ENCODE measurements around the gene A3GALT2.

The A3GALT2 gene

DNA sequence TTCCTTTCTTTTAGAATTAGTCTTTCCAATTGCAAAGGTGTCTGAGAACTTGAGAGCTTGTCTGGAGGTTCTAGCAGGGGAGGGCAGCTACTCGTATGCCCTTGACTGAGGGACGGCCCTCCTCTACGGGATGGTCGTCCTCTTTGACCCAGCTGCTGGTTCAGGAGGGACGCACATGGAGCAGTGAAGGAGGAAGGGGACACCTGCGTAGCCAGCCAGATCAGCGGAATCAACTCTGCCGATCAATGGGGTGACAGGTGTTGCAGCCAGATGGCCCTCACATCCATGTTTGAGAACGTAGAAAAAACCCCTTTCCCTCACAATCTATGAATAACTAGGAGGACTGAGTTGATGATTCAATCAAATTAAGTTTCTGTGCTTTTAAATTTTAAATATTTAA is 15.7 kb upstream of the A3GALT2 start:
- TF ChIP-seq, protein P1, sequence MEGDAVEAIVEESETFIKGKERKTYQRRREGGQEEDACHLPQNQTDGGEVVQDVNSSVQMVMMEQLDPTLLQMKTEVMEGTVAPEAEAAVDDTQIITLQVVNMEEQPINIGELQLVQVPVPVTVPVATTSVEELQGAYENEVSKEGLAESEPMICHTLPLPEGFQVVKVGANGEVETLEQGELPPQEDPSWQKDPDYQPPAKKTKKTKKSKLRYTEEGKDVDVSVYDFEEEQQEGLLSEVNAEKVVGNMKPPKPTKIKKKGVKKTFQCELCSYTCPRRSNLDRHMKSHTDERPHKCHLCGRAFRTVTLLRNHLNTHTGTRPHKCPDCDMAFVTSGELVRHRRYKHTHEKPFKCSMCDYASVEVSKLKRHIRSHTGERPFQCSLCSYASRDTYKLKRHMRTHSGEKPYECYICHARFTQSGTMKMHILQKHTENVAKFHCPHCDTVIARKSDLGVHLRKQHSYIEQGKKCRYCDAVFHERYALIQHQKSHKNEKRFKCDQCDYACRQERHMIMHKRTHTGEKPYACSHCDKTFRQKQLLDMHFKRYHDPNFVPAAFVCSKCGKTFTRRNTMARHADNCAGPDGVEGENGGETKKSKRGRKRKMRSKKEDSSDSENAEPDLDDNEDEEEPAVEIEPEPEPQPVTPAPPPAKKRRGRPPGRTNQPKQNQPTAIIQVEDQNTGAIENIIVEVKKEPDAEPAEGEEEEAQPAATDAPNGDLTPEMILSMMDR (IDR thresholded peaks at IDR 0.05; ENCODE audit: low read depth, low read length, missing control alignments), result no peak
- H3K4me3 ChIP-seq (ENCODE audit: low read depth, low read length), result no peak overlapping the region
- no peak for DNase-seq (ENCODE audit: low read depth)

DNA sequence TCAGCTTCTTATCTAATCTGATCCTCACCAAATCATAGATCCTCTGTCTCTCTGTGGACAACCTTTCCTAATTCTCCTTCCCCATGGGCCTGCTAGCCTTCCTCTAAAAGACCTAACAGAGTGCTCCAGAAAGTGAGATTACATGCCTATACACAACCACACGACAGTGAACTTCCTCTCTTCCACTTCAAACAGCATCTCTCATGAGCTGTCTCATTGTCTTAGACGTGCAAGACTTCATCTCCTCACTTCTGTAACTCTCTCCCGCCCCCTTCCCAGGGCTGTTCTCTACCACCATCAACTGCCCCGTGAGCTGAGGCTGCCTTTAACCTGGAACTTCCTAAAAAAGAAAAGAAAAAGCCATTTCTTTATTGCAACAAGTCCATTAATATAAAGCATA is 14.1 kb upstream of the A3GALT2 start:
- no peak for DNase-seq (ENCODE audit: low read depth)

DNA sequence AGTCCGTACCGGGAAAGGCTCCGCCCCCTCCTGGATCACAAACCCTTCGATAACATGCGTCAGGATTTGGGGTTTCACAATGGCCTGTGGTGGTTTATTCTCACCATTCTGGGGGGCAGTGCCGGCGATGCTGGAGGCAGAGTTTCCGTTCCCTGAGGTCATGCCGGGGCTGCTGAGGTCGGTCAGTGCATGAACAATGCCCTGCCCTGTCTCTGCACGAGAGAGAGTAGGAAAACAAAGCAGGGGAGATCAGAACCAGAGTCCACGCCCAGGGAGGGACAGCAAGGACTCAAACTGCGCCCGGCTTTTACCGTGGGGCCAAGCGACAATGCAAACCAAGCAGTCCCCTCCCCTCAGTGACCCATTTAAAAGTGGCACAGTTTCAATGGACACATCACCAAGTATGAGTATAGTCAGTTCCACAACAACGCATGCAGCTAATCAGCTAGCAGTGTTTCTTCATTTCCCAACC is 13.2 kb upstream of the A3GALT2 start:
- DNase-seq (ENCODE audit: low read depth), result no peak
- H3K4me3 ChIP-seq (ENCODE audit: low read depth, low read length), result no peak overlapping the region
- TF ChIP-seq, protein P1 (IDR thresholded peaks at IDR 0.05; ENCODE audit: low read depth, low read length, missing control alignments), result no peak

More for the DNA sequence above, 14.1 kb upstream of the A3GALT2 start:
- TF ChIP-seq, protein P1 (IDR thresholded peaks at IDR 0.05; ENCODE audit: low read depth, low read length, missing control alignments), result no peak
- no peak overlapping the region for H3K4me3 ChIP-seq (ENCODE audit: low read depth, low read length)

- TF ChIP-seq, protein P1 (IDR thresholded peaks at IDR 0.05; ENCODE audit: low read depth, low read length, missing control alignments), result no peak
- no peak for DNase-seq (ENCODE audit: low read depth)
- H3K4me3 ChIP-seq (ENCODE audit: low read depth, low read length), result no peak overlapping the region
These were observed 12.0 kb upstream of the A3GALT2 start for GRCh38 chr1:33332881-33333280.

- no peak overlapping the region for H3K4me3 ChIP-seq (ENCODE audit: low read depth, low read length)
- TF ChIP-seq, protein P1 (IDR thresholded peaks at IDR 0.05; ENCODE audit: low read depth, low read length, missing control alignments), result no peak
- DNase-seq (ENCODE audit: low read depth), result no peak
These were observed 11.5 kb upstream of the A3GALT2 start for GRCh38 chr1:33332357-33332789.

DNA sequence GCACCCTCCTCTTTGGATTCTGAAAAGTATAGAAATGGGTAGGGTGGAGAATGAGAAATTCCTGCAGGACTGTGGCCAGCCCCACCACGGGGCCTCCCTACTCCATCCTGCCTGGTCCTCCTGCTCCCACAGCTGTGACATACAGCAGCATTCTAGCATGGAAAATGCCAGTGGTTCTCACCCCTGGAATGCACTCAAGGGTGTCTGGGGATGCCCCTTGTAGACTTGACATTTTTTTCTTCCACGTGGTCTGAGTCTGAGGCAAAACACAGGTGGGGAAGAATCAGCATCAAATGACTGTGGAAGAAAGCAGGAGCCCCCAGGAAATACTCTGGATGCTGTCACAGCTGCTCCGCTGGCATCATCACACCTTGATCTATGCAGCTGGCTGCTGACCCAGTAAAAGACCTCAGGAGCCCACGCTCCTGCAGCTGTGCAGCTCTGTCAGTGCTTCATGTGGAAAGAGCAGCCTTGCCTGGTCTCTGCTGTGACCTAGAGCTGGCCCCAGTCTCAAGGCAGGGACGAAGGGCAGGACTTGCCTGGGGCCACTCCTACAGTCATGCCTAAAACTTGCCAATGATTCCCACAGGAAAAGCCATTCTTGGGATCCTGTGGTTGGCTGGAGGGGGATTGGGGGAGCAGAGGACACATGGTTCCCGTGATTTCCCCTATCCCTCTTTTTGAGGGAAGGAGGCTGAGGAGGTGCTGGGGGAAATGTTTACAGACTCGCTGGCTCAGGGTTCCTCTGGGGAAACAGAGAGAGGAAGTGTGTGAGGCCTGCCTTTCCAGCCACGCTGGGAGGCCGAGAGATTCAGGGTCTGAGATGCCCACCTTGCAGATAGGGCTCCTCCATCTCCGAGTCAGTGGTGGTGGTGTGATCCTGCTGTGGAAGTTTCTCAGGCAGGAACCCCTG is 10.8 kb upstream of the A3GALT2 start:
- no peak overlapping the region for H3K4me3 ChIP-seq (ENCODE audit: low read depth, low read length)
- DNase-seq (ENCODE audit: low read depth), result no peak
- TF ChIP-seq, protein P1 (IDR thresholded peaks at IDR 0.05; ENCODE audit: low read depth, low read length, missing control alignments), result no peak
